ENCODE data around the gene DPP9.
A peak's percentile ranks its signal among the peaks of the same experiment; 100 is the strongest.

The DPP9 gene

DNA sequence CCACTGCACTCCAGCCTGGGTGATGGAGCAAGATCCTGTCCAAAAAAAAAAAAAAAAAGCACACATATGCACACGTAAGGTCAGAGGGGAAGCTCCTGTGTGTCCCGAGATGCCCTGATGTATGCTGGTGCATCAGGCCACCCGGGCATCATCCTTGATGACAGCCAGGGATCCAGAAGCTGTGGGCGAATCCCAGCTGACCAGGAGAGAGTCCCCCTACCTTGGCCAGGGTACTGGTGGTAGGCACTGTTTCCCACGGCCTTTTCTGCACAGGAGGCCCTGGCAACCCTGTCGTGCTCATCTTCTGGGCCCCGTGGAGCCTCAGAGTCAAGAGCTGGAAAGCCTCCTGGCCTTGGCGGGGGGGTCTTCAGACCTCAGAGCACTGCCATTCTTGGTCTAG lies 67.5 kb downstream of the DPP9 start:
- DNase-seq (ENCODE audit: low spot score) = no peak

DNA sequence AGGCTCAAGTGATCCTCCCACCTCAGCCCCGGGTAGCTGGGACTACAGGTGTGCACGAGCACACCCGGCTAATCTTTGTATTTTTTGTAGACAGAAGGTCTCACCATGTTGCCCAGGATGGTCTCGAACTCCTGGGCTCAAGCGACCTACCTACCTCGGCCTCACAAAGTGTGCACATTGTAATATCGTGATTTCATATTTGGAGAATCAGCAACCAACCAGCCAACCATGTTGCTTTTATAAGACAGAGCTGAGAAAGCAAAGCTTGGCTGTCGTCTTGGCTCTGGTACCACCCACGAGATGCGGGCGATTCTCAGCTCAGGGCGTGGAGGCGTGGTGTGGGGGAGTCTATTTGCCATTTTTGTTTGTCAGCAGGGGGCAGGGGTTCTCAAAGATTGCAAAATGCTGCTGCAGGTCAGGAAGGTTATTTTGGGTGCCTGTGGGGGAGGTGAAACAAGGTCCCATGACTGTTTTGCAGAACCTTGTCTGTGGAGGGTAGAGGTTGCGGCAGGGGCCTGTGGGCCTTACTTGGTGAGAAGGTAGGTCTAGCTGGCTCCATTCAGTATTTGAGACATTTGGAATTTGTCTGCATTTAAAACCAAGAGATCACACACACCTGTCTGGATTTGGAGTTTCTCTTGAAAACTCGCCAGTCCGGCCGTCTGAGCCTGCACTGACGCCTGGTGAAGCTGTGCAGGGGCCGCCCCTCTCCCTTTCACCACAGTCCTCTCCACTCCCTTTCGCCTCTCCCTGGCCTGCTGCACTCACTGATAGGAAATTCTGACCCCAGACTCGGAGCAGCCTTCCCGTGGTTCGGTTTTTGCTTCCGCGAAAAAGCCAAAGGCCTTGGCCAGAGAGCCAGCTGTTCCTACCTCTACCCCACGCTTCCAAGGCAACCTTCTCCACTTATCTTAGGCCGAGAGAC lies 68.9 kb downstream of the DPP9 start:
- DNase-seq (ENCODE audit: low spot score) = peak; percentile 40

DNA sequence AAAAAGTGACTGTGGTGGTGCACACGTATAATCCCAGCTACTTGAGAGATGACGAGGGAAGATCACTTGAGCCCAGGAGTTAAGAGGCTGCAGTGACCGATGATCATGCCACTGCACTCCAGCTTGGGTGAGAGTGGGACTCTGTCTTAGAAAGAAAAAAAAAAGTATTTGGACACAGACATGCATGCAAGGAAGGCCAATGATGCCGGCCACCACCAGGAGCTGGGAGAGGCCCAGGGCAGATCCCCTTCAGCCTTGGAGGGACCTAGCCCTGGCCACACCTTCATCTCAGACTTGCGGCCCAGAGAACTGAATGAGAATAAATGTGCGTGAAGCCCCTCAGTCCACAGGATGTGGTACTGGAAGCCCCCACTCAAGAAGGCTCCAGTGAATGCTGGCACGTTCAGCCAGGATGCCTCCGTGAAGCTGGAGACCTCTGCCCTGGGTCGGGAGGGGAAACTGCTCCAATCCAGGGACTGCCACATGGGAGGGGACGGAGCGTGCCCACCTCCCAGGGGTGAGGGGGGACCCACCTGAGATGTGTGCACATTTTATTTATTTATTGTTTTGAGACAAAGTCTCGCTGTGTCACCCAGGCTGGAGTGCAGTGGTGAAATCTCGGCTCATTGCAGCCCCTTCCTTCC lies 69.7 kb downstream of the DPP9 start:
- no peak for DNase-seq (ENCODE audit: low spot score)

DNA sequence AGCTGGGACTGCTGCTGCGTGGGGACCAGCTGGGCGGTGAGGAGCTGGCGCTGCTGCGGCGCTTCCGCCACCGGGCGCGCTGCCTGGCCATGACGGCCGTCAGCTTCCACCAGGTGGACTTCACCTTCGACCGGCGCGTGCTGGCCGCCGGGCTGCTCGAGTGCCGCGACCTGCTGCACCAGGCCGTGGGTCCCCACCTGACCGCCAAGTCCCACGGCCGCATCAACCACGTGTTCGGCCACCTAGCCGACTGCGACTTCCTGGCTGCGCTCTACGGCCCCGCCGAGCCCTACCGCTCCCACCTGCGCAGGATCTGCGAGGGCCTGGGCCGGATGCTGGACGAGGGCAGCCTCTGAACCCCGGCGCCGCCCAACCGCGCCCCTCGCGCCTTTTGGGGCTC lies 71.6 kb downstream of the DPP9 start:
- DNase-seq (ENCODE audit: low spot score) = no peak

DNA sequence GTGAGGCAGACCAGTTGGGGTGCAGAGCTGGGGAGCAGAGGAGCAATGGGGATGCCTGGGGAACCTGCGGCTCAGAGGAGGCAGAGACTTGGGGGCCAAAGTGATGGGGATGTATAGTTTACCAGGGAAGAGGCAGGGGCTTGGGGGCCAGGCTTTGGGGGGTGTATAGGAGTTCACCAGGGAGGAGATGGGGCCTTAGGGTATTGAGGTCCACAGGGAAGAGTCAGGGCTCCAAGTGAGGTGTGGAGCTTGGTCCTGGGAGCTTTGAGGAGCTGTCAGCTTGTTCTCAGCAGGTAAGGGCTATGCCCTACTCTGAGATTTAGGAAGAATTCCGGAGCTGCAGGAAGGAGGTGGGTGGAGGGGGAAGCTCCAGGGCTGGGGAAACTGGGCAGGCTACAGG lies 73.5 kb downstream of the DPP9 start:
- no peak for DNase-seq (ENCODE audit: low spot score)

DNA sequence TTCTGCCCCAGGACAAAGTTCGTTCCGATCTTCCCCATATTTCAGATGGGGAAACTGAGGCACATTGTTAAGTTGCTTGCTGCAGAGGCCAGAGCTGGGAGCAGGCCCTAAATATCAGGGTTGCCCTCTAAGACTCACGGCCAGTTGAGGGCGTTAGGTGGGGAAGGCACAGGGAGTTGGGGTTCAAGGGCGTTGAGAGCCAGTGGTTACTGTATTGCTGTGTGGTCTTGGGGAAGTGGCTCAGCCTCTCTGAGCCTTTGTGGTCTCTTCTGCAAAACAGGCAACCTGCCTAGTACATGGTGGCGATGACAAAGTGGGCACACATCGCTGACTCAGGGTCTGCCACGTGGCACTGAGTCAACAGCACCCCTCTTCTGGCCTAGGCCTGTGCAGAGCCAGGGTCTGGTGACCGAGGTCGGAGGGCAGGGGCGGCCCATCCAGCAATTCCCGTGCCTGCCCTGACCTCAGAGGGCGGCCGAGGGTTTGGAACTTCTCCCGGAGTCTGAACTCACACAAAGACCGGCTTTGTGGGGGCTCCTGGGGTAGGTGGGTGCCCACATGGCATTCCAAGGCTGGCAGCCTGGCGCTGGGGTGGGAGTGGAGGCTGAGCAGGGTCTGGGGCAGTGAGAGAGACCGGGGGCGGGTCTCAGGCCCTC lies 74.1 kb downstream of the DPP9 start:
- no peak for DNase-seq (ENCODE audit: low spot score)

DNA sequence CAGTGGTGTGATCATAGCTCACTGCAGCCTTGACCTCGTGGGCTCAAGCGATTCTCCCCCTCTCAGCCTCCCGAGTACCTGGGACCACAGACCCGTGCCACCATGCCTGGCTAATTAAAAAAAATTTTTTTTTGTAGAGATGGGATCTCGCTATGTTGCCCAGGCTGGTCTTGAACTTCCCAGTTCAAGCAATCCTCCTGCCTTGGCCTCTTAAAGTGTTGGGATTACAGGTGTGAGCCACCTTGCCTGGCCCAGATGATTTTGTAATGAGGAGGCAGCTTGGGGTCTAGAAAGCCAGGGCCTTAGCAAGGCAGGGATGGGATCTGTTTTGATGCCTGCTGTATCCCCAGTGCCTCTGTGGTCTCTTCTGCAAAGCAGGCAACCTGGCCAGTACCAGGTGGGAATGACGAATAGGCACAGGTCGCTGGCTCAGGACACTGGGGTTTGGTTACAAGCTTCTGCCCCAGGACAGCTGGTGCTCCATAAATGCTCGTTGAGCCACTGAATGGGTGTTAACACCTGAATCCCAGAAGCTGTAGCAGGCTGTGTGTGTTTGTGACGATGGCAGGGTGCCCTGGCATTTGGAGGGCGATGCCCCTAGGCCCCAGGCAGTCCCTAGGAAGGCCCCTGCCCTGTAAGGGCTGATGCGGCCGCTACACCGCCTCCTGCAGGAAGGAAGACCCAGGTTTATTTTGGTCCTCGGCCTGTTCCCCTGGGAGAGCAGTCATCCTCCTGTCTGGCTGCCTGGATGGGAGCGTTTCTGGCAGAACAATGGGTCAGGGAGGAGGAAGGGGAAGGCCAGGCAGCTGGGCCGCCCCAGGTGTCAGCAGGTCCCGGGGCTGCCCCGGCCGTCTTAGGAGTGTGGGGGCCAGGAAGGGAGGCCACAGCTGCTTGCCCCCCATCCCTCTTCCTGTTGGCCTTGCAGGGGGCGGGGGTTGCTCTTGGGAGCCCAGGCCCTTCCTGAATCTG lies 75.7 kb downstream of the DPP9 start:
- no peak for DNase-seq (ENCODE audit: low spot score)

DNA sequence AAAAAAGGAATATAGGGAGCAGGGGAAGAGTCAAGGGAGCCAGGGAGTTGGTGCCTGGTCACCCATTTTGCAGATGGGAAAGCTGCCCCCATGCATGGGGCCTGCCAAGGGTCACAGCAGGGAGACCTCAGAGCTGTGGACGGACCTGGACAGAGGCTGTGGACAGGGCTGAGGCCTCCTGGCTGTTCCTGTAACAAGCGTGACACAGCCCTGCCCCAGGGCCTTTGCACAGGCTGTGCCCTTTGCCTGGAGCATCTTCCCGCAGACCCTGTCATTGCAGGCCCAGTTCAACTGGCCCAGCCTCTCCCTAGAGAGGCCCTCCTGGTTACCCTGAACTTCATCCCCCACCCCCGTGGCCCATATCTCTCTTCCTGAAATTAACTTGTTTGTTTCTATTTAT lies 77.9 kb downstream of the DPP9 start:
- no peak for DNase-seq (ENCODE audit: low spot score)

DNA sequence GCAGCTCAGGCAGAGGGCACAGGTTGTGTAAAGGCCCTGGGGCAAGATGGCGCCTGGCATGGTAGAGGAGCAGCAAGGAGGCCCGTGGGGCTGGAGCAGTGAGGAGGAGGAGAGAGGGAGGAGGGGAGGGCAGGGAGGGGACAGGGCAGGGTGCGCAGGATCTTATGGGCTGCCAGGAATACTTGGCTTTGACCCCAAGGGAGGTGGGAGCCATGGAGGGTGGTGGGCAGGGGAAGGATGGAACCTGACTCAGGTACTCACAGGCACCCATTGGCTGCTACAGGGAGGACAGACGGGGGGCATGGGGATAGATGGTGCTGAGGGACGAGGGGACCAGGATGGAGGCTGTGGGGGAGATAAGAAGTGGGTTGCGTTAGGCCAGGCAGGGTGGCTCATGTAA lies 81.0 kb downstream of the DPP9 start:
- DNase-seq (ENCODE audit: low spot score) = no peak

DNA sequence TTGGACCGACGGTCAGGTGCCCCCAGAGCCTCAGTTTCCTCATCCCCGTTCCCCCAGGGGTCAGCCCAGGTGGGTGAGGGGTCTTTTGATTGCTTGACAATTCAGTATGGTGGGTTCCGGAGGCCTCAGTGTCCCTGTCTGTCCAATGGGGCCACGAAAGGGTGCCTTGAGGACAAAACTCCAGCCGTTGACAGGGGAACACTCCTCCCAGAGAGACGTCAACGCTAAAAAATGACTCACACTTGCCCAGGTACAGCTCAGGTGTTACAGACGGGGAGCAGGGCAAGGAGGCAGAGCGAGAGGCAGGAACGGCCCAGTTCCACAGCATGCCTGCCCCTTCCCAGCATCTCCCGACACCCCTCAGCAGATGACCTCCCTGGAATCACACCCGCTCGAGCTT lies 82.5 kb downstream of the DPP9 start:
- DNase-seq (ENCODE audit: low spot score) = no peak

DNA sequence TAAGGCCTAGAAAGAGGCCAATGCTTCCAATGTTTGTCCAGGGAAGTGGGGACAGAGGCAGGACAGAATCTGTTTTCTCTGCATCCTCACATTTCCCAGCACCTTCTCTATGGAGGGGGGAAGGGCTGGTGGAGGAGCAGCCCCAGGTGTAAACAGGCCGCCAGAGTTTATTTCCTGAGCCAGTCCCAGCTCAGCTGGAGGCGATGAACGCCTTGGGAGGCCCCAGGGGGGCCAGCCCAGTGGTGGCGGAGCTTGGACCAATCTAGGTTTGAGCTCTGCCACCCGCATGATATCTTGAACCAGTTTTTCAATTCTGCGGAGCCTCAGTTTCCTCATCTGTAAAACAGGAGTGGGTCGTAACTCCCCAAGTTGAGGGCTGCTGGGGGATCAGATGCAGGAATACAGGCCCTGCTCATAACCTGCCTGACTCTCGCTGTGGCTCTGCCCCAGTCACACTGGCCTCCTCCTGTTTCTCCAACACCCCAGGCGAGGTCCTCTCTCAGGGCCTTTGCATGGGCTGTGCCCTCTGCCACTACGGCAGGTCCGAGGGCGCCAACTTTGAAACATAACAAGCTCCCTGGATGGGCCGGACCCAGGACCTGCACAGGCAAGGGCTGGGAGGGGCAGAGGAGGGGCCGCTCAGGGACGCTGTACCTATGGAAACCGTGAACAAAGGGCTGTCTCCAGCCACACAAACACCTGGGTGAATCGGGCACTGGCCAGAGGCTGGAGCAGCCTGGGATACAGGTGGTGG lies 83.2 kb downstream of the DPP9 start:
- DNase-seq (ENCODE audit: low spot score) = no peak

DNA sequence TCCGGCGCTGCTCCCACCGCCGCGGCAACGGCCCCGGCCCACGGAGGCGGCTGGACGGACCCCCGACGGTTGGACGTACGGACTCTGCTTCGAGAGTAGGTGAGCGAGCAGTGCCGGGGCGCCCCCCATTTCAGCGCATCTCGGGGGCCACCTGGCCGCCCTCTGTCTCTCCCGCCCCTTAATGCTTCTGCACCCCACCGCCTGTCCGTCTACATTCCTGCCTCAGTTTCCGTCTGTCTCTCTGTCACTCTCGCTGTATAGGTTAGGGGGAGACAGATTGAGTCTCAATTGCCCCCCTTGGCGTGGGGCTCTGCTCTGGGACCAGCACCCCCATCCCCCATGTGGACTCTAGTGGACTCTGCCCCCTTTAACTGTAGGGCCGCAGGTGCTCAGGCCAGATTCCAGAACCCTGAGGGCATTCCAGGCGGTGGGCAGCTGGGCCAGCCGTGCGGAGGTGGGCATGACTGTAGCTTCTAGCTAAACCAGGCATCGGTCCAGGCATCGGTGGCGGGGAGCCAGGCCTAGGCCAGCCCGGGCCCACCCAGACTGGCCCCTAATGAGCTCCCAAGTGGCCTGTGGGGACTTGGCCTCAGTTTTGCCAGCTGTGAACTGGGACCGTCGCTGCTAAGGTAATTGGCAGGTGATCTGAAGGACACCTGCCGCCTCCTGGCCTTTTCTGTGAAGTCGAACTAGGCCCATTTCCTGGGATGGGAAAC lies 84.0 kb downstream of the DPP9 start:
- no peak for DNase-seq (ENCODE audit: low spot score)

DNA sequence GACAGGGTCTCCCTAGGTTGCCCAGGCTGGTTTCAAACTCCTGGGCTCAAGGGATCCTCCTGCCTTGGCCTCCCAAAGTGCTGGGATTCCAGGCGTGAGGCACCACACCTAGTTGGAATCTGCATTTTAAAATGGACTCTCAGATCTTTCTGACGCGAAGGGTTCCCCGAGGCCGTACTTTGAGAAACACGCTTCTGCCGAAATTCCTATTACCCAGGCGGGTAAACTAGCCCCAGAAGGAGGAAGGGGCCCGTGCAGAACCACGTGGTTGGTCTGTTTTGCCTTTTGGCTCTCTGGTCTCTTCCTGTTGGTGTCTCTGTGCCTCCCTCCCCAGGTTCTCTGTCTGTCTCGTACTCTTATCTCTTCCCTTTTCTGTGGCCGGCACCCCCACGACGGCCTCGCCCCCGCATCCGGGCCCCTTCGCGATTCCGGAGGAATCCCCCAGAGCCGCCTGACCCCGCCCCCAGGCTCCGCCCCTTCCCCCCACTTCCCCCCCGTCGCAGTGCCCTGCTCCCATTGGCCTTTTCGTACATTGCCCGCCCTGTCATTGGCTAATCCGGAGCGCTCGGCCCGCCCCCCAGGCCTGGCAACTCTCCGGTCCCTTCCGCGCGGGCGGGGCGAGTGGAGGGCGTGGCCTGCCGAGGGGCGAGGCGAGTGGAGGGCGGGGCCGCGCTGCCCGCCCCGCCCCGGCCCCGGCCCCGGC lies 84.7 kb downstream of the DPP9 start, which contains the start of gene TNFAIP8L1:
TNFAIP8L1 (plus strand) TSS at position 689 of the 703 bp plus-strand sequence. CDS start 12,354 bp downstream, outside the sequence.
- DNase-seq (ENCODE audit: low spot score) = peak; percentile 97

DNA sequence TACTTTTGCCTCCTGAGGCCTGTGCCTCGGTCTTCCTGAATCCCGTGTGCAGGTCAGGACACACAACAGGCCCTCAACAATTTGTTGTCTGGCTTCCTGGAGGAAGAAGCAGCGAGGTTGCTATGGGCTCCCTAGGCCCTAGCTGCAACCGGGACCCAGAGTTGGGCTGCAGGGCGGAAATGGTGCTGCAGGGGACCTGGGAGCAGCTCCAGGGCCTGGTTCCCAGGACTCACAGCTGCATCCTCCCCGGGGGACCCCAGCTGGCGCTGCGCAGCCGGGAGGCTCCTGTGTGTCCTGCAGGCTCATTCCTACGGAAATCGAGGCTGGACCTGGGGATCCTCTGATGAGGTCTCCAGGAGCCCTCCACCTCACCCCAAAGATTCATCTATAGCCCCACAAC lies 85.3 kb downstream of the DPP9 start:
- DNase-seq (ENCODE audit: low spot score) = no peak

DNA sequence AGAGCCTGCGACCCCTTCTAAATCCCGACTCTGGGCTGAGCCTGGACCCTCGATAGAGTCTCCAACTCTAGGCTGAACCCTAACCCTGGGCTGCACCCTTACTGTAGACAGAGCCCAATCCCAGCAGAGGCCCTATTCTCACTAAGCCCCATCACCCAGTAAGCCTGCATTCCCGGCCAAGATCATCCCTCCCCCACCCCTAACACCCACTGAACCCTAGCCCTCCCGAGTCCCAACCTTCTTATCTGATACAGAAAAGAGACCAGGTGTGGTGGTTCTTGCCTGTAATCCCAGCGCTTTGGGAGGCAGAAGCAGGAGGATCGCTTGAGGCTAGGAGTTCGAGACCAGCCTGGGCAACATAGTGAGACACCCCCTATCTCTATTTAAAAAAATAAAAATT lies 86.9 kb downstream of the DPP9 start:
- no peak for DNase-seq (ENCODE audit: low spot score)

DNA sequence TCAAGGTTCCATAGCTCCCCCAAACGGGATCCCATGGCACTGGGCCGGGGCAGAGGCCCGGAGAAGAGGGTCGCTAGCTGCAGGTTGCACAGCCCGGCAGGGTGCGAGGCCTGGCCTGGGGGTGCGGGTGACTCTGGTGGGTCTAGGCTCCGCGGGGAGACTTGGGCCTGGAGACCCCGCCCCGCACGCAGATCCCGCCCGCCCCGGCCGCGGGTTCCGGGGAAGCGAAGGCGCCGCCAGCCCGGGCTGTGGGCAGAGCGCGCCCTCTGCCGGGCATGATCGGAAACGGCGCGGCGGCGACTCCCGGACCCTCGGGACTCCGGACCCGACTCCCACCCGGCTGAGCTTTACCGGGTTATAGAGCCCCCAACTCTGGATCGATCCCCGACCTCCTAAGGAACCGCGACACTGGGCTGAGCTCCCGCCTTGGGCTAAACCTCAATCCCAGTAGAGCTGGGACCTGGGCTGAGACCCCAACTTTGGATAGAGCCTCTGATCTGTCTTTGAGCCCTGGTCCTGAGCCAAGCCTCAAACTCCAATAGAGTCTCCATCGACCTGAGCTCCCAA lies 87.4 kb downstream of the DPP9 start:
- DNase-seq (ENCODE audit: low spot score) = peak; percentile 76

DNA sequence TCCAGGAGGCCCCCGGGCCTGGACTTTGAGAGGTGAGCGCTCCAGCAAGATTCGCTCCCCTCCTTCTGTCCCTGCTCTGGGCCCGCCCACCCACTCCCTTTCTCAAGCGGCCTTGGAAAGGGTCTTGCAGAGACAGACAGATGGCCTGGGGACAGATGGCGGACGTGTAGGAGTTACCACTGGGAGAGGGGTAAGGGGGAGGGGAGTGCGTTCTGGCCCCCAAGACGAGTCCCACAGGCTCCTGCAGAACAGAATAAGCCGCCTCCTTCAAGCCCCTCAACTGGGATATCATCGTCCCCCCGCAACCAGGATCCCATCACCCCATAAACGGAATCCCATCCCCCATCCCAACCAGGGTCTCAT lies 87.9 kb downstream of the DPP9 start:
- no peak for DNase-seq (ENCODE audit: low spot score)

DNA sequence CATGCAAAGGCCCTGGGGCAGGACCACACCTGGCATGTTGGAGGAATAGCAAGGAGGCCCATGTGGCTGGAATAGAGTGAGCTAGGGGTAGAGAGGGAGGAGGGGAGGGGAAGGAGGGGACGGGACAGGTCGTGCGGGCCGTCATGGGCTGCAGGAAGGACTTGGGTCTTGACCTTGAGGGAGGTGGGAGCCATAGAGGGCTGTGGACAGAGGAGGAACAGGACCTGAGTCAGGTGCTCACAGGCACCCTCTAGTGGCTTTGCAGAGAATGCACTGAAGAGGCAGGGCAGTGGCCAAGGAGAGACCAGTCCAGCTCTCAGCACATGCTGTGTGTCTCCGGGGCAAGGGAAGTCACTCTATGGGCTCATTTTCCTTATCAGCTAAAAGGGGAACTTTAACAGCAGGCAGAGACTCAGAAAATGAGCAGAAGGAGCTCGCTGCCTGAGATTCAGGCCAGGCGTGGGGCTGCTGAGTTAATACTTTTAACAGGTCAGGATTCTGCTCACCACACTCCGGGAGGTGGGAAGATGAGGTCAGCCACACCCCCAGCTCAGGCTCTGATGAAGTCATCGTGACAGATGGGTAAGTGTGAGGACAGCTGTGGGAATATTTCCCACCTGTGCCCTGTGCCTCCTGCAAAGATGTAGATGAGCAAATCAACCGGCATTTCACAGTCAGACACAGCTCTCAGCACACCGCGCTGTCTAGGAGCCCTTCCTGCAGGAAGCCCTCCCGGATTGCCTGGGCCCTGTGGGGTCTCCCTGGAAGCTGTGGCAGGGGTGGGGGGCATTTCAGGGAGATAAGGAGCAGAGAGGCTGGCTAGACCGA lies 90.3 kb downstream of the DPP9 start:
- DNase-seq (ENCODE audit: low spot score) = peak; percentile 72

Measured in NAMALWA (cell line).